PC-9 (cell line): Measurements from ENCODE around the gene STARD7. TPM values are rescaled to one million over a fixed set of nuclear protein-coding genes. Genes with fewer than 3 reads are reported as not detected.

ENCODE experiments used
- BruUV-seq: library from RNA; stranded (reverse); fragments of 400-500 nt; replicated peaks from 2 replicates; lab custom pipeline; 2021; lab: Mats Ljungman, UMichigan
- CTCF ChIA-PET: fragments of 300-600 bp; sonication (Branson Sonifier 250); formaldehyde crosslinking; loops from one replicate; lab custom pipeline; 2022; ENCODE audit warnings: antibody characterized with exemption; lab: Charles Lee
- POLR2A ChIA-PET: fragments of 300-600 bp; sonication (Branson Sonifier 250); formaldehyde crosslinking; loops from one replicate; lab custom pipeline; 2022; ENCODE audit warnings: antibody characterized with exemption; ENCODE audit not compliant: unreplicated experiment; lab: Charles Lee
- DNase-seq, 2 experiments: peaks; one replicate each; pipeline versions ENCODE4 v3.0.0 to v3.0.0-alpha.2; 2015 to 2022; ENCODE audit warnings: mixed read lengths in 1 of 2
- H2AFZ ChIP-seq: fragments of 200-600 bp; sonication (generic); 2 replicates; pipeline ENCODE4 v1.8.1; 2017; ENCODE audit warnings: antibody characterized with exemption
- H3F3A ChIP-seq: fragments of 200-600 bp; sonication (generic); 2 replicates; pipeline ENCODE4 v1.8.1; 2017; ENCODE audit warnings: antibody characterized with exemption, mild to moderate bottlenecking, low read depth; ENCODE audit not compliant: insufficient read depth
- H3K27ac ChIP-seq: fragments of 200-600 bp; sonication (generic); 2 replicates; pipeline ENCODE4 v1.6.1; 2016; ENCODE audit warnings: mixed run types
- H3K27me3 ChIP-seq: fragments of 200-600 bp; sonication (generic); 2 replicates; pipeline ENCODE4 v1.6.1; 2016; ENCODE audit warnings: low read depth, mixed run types; ENCODE audit not compliant: insufficient read depth
- H3K36me3 ChIP-seq: fragments of 200-600 bp; sonication (generic); 2 replicates; pipeline ENCODE4 v1.6.1; 2016; ENCODE audit warnings: low read depth, mixed run types
- H3K4me1 ChIP-seq: fragments of 200-600 bp; sonication (generic); replicated peaks from 2 replicates; pipeline ENCODE4 v1.6.1; 2016; ENCODE audit warnings: mixed run types; ENCODE audit not compliant: insufficient read depth
- H3K4me2 ChIP-seq: fragments of 200-600 bp; sonication (generic); 2 replicates; pipeline ENCODE4 v1.6.1; 2017; ENCODE audit warnings: mixed run types
- H3K4me3 ChIP-seq: fragments of 200-600 bp; sonication (generic); 2 replicates; pipeline ENCODE4 v1.6.1; 2016; ENCODE audit warnings: mixed run types
- H3K79me2 ChIP-seq: fragments of 200-600 bp; sonication (generic); 2 replicates; pipeline ENCODE4 v1.6.1; 2017; ENCODE audit warnings: low read depth, mixed run types
- H3K9me2 ChIP-seq: fragments of 200-600 bp; sonication (generic); 2 replicates; pipeline ENCODE4 v1.8.1; 2017; ENCODE audit warnings: mild to moderate bottlenecking; ENCODE audit not compliant: insufficient read depth
- H3K9me3 ChIP-seq: fragments of 200-600 bp; sonication (generic); 2 replicates; pipeline ENCODE4 v1.8.1; 2016; ENCODE audit warnings: low read depth; ENCODE audit not compliant: insufficient read depth
- H4K20me1 ChIP-seq: fragments of 200-600 bp; sonication (generic); 2 replicates; pipeline ENCODE4 v1.8.1; 2017; ENCODE audit not compliant: insufficient read depth
- CTCF ChIP-seq: fragments of 200-600 bp; sonication (generic); conservative IDR thresholded peaks from 2 replicates; pipeline ENCODE4 v1.6.1; 2017; ENCODE audit warnings: mixed run types, antibody characterized with exemption, mild to moderate bottlenecking, moderate library complexity
- EZH2 ChIP-seq: fragments of 200-600 bp; sonication (generic); IDR thresholded peaks from 2 replicates; pipeline ENCODE4 v1.8.0; 2017; ENCODE audit warnings: antibody characterized with exemption, low read depth
- intact Hi-C: fragments of 100-400 bp; cut with micrococcal nuclease; formaldehyde crosslinking; loops from one replicate; pipeline ENCODE4 v1.10.0; 2022; ENCODE audit not compliant: unreplicated experiment
- total RNA-seq: library from RNA; stranded (reverse); gene quantifications from 2 replicates; pipeline ENCODE4 v1.2.3, GENCODE V29; 2021

The STARD7 gene
- total RNA-seq, 1 experiment from 2014 or later, result 189 TPM

GRCh38 chr2:96156926-96157648, 51.5 kb downstream of the STARD7 start:
- Histone ChIP-seq H4K20me1 (no peaks in the 10 kb centered on the region), H3K27ac (no peak overlapping the region), H3K4me3 (no peak overlapping the region), H3K36me3 (no peaks in the 10 kb centered on the region), H3K27me3 (peaks cover 24% of the 10 kb centered on the region; the same call in 1 of the 2 replicates), H2AFZ (no peak overlapping the region), H3K4me2 (no peak overlapping the region), H3K79me2 (no peaks in the 10 kb centered on the region), H3K9me2 (no peaks in the 10 kb centered on the region), H3K9me3 (no peaks in the 10 kb centered on the region), H3K4me1 (no peaks in the 10 kb centered on the region), H3F3A (no peaks in the 10 kb centered on the region)
- DNase-seq, result no peak
- TF ChIP-seq CTCF (no peak), EZH2 (no peak)
- intact Hi-C loops, result no loop called here
- no TSS peak for BruUV-seq
- ChIA-PET CTCF (interaction anchor here (0.6 kb wide), 1 partner anchor 631 kb away, joined by 3 read pairs; no protein-coding TSS in a partner anchor), POLR2A (no interaction called here)

GRCh38 chr2:96156011-96156820, 52.4 kb downstream of the STARD7 start:
- Histone ChIP-seq H4K20me1 (no peaks in the 10 kb centered on the region), H3K27ac (no peak overlapping the region), H3K79me2 (no peaks in the 10 kb centered on the region), H3K4me1 (no peaks in the 10 kb centered on the region), H3K9me2 (no peaks in the 10 kb centered on the region), H2AFZ (no peak overlapping the region), H3K4me3 (no peak overlapping the region), H3K4me2 (no peak overlapping the region), H3F3A (no peaks in the 10 kb centered on the region), H3K9me3 (no peaks in the 10 kb centered on the region), H3K27me3 (peaks cover 24% of the 10 kb centered on the region; the same call in 1 of the 2 replicates), H3K36me3 (no peaks in the 10 kb centered on the region)
- intact Hi-C loops, result no loop called here
- no peak for DNase-seq
- TF ChIP-seq CTCF (no peak), EZH2 (no peak)
- ChIA-PET CTCF (no interaction called here), POLR2A (no interaction called here)
- no TSS peak for BruUV-seq

GRCh38 chr2:96154506-96155380, 53.9 kb downstream of the STARD7 start:
- Histone ChIP-seq H3K4me3 (no peak overlapping the region), H3K9me2 (no peaks in the 10 kb centered on the region), H3K4me1 (no peaks in the 10 kb centered on the region), H3K79me2 (no peaks in the 10 kb centered on the region), H3K36me3 (no peaks in the 10 kb centered on the region), H3K9me3 (no peaks in the 10 kb centered on the region), H4K20me1 (no peaks in the 10 kb centered on the region), H3K27ac (no peak overlapping the region), H2AFZ (no peak overlapping the region), H3K4me2 (no peak overlapping the region), H3K27me3 (peaks cover 23% of the 10 kb centered on the region; the same call in 1 of the 2 replicates), H3F3A (no peaks in the 10 kb centered on the region)
- DNase-seq, result no peak
- POLR2A ChIA-PET, result no interaction called here
- TF ChIP-seq EZH2 (no peak), CTCF (no peak)
- no TSS peak for BruUV-seq
- intact Hi-C loops, result no loop called here
- CTCF ChIA-PET, result no interaction called here
